Muscle of back (tissue), 11 donors: ENCODE measurements around the gene HDAC8. TPM values are rescaled to one million over a fixed set of nuclear protein-coding genes. Genes with fewer than 3 reads are reported as not detected.
A peak's percentile ranks its signal among the peaks of the same experiment; 100 is the strongest.
"Not testable (repeated sequence)": the region's sequence is repeated elsewhere in the genome, so short reads cannot be mapped to it uniquely, and the experiment has no call there.

ENCODE experiments used
- DNase-seq, 3 donors: peaks; one replicate each; pipeline versions ENCODE4 v3.0.0 to v3.0.0-alpha.2; 2013
- polyA plus RNA-seq, 10 donors: library from polyadenylated mRNA; unstranded; fragments of 120-200 nt; gene quantifications; one replicate each; pipeline ENCODE4 v1.2.1, GENCODE V29; 2013; ENCODE audit not compliant: insufficient read length in 10 of 10

Gene HDAC8
- polyA plus RNA-seq, 10 donors, result 14.2 to 27.0 (median 18.5) TPM

DNA sequence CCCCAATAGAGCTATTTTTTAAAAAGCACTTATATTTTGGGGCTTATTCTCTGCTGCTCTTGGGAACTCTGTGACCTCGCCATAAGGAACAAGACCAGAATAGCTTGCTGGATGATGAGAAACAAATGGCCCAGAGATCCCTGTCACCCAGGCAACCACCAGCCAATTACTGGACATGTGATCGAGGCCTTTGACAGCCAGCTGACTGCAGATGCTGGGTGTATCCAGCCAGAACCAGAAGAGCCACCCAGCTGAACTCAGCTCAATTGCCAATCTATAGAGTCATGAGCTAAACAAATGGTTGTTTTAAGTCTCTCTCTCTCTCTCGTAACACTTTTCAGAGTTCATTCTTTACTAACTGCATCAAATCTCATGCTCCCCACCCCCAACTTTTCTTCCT, 242.5 kb downstream of the HDAC8 start:
- no peak for DNase-seq

DNA sequence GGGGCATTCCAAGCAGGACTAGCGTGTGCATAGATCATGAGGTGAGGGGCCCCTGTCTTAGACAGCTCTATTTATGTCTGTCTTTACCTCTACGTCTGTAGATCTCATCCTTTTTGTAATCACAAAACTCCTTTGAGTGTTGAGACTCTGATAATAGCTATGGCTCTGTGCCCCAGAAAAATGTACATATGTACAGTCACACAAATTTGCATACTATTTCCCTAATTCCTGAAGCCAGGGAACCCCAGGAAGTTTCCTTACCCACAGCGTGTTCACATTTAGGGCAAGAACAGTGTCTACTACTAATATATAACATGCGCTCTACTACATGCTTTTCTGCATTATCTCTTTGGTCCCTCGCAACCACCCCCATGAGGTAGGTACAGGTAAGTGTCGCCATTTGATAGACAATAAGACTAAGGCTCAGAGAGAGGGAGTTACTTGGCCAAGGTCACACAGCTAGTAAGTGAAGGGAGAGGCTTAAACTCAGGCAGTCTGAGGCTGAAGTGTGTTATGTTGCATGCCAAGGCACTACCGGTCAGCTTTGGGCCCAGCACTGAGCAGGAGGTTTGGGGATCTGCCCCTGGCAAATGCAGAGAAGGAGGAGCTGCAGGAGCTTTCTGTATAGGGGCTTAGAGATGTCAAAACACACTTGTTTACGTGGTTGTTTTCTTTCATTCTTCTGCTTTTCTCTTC, 245.9 kb downstream of the HDAC8 start:
- DNase-seq, result no peak

GRCh38 chrX:72319651-72320050, 253.0 kb downstream of the HDAC8 start:
- DNase-seq, result not testable (repeated sequence)

- DNase-seq, result peak in 2 of 3 donors; percentile 49 to 73
Measured at GRCh38 chrX:72317139-72317538, 255.5 kb downstream of the HDAC8 start.

GRCh38 chrX:72316408-72317110, 256.1 kb downstream of the HDAC8 start:
- DNase-seq, result peak in 2 of 3 donors; percentile 31 to 71

DNA sequence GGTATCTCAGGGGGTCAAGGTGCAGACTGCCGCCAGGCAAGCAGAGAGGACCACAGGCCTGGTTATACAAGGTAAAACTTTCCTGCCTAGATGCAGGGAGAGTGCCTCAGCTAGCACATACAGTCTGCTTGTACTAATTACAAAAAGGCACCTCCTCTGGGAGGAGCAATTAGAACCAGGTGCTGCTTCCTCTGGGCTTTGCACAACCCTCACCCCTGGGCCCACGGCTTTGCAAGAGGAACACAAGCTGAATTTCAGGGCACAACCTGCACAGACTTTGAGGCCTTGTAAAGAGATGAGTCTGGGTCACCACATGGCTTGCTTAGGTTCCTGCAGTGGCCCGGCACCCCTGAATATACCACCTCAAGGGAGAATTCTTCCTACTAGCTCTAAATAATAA, 257.8 kb downstream of the HDAC8 start:
- no peak for DNase-seq

DNA sequence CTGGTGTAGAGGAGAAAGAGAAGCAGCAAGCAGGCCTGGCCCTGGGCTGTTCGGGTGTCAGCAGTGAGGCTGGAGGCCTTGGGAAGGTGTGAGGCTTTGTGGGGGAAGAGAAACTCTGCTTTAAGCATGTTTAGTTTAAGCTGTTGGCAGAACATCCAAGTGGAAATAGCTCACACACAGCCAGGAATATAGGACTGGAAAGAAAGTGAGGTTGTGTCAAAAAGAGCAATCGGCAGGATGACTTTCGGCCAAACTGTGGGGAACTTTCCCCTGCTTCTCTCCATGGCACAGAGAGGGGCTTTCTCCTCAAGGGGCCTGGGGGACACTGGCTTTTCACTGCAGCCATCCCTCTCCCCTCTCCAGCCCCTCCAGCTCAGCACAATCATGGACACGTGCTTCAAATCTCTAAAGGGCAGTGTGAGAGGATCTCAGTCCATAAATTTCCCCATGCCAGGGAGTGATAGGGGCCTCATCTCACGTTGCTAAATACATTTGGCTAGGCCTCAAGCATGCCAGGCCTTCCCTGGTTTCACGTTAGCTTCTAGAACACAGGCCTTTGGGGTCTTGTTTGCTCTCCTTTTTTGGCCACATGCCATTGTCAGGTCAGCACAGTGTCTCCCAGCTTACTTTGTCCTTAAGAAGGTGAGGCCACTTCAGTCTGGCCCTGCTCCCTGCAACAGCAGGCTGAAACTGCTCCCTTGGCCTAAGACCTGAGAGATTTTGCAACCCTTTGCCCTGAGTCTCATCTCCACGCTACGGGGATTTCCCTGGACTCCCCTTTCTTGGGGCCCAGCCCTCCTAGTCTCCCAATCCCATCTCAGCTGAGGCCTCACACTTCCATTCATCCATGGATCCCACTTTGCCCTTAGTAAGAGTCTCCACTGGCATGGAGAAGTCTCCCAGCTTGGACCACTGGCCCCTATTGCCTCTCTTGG, 258.7 kb downstream of the HDAC8 start:
- DNase-seq, result peak in 2 of 3 donors; percentile 76 to 78

GRCh38 chrX:72312311-72312940, 260.2 kb downstream of the HDAC8 start:
- DNase-seq, result peak in 1 of 3 donors; percentile 14

DNA sequence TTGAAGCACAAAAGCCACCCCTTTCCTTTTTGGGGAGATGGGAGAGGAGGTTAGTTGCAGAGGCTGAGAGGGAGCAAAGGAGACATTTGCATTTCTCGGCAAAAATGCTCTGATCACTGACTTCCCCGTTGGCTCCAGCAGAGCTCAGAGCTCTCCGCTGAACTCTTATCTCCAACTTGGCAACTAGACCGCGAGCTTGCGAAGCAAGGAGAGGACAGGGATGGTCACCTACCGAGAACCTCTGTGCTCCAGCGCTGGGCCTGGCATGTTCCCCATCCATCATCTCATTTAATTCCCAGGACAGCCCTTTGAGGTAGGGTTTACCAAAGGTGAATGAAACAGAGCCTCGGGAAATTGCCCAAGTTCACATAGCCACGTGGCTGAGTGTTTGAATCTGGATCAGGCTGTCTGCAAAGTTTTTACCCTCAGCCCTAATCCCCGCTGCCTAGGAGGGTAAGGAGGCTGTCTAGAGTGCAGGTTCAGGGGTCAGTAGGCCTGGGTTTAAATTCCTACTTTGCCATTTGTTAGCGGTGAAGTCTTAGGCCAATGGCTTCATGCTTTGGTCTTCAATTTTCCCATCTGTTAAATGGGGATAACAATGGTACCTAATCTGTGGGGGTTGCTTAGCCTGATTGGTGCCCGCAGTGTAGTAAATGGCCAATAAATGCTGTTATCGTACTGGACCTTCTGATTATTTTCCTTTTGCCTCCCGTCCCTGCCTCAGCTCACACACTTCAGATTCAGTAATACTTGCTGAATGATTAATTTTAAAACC, 263.2 kb downstream of the HDAC8 start:
- peak in 1 of 3 donors; percentile 13 for DNase-seq

DNA sequence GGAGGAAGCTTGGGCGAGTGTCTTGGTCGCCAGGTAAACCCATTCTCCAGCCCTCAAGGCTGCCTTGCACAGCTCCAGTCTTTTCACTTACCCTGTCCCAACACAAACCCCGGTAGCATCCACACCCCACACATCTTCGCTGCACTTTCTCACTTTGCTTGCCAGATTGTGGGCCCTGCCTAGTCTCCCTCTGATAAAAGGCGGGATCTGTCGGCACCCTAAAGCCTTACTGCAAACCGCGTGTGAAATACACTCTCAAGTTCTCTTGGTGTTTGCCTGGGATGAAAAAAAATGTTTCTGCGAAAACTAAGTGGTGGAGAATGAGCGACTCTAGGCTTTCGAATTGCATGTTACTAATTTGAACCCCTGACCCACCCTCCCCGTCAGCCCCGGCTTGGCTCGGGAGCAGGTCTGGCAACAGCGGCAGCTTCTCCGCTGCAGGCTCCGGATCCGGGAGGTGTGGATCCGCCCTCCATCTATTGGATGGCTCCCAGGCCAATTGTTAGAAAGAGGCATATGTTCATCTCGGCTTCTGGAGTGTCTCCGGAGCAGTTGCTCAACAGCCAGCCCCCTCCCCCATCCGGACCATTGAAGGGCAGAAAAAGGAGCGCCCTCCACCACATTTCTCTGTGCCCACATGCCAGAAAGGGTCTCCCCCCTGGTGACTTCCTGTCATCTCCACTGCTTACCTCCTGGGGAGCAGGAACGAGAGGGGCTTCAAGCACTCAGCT, 263.9 kb downstream of the HDAC8 start:
- peak in 2 of 3 donors; percentile 78 to 90 for DNase-seq

DNA sequence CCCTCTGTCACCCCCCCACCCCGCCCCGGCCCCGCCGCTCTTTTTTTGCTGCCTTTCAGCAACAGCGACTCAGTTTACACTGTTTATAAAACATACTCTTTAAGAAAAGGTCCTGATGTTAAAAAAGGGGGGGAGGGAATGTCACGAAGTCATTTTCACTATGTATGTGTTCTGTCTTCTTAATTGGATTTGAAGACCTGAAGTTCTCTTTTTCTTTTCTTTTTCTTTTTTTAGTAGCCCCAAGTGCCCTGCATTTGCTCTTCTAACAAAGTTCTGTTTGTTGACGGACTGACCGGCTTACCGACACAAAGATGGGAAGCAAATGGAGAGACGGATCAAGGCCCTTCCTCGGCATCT, 264.5 kb downstream of the HDAC8 start:
- no peak for DNase-seq

GRCh38 chrX:72307646-72308051, 265.0 kb downstream of the HDAC8 start:
- DNase-seq, result peak in 2 of 3 donors; percentile 20 to 33

DNA sequence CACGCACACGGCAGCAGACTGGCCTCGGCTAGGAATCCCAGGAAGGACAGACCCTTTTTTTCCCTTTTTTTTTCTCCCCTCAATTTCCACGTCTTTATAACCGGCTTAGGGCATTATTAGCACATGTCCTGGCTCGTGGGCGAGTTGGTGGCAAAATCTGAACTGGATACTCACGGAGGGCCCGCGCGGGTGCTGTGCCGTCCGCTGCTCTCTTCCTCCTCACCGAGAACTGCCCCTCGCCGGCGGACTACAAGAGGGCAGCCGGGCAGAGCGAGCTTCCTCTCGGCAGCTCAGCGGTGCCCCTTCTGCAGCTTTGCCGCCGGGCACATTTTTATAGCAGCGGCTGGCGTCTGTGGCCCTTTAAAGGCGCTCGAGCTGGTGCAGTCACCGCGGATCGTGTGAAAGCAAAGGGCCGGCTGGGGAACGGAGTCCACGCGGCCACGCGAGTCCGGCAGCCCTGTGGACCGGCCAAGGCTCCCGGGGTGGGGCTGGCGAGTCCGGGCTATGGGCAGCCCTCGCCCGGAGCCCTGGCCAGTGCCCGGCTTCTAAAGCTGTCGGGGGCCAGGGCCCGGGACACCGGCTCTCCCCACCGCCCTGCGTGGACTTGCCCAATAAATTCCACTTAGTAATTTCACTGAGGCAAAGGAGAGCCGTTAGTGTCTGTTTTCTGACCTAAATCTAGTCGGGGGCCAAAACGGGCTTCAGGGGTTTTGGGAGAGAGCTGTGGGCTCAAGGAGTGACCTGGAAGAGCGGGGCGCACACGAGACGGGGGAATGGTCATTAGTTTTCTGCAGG, 265.6 kb downstream of the HDAC8 start:
- DNase-seq, result peak; percentile 58 to 91 (median 73)

- DNase-seq, result no peak
Measured at GRCh38 chrX:72306085-72306801, 266.4 kb downstream of the HDAC8 start.

DNA sequence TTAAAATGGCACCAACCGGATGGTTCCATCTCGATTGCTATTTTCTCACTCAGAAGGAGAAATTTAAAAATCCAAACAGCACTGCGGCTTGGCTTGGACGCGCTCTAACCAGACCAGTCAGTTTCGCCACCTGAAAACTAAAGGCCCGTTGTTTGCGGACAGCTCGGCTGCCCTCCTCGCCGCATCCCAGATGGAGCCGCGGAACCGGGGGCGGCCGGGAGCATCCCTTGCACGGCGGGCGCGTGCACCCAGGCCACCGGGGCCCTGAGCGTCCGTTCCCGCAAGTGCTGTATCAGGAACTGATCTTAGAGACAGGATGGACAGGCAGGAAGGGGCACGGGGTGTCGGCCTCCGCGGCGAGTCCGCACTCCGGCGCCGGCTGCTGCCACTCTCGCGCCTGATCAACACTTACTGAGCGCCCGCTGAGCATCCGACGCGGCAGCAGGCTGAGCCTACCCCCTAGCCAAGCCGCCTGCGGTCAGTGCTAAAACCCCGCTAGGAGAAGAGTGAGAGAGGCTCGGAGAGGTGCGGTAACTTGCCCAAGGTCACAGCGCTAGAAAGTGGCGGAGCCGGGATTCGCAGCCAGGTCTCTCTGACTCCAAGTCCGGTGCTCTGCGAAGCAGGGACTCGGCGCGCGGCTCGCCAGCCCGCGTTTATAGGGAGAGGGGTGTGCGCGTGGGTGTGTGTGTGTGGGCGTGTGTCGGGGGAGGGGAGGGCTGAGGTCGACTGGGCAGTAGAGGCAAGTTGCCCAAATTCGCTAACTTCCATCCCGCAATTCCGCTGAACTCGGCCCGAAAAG, 267.2 kb downstream of the HDAC8 start, which contains the start of gene CITED1:
CITED1 (minus strand) TSS at position 629 of the 799 bp plus-strand sequence. CDS start 3,045 bp downstream, outside the sequence.
- peak in 2 of 3 donors; percentile 42 to 71 for DNase-seq

GRCh38 chrX:72304877-72305276, 267.8 kb downstream of the HDAC8 start:
- DNase-seq, result peak in 1 of 3 donors; percentile 55

- no peak for DNase-seq
Measured at GRCh38 chrX:72301781-72302180, 270.9 kb downstream of the HDAC8 start.
